Esophagus muscularis mucosa (tissue), 3 donors: Measurements from ENCODE around the gene NVL.

Source experiments
- CTCF ChIP-seq, 3 experiments: fragments of 200-600 bp in 2 of 3; fragments of 450-650 bp in 1 of 3; sonication (generic) in 2 of 3; IDR thresholded peaks; one replicate each; pipeline ENCODE4 v1.5.1; 2017 to 2019; ENCODE audit warnings: antibody characterized with exemption in 3 of 3, mild to moderate bottlenecking in 2 of 3, moderate library complexity in 1 of 3
- POLR2A ChIP-seq: fragments of 450-650 bp; IDR thresholded peaks from one replicate; pipeline ENCODE4 v1.6.1; 2017; ENCODE audit warnings: antibody characterized with exemption, moderate library complexity, mild to moderate bottlenecking, low read depth
- POLR2AphosphoS5 ChIP-seq, 2 donors: sonication (generic); formaldehyde crosslinking; IDR thresholded peaks; one replicate each; pipeline ENCODE4 v1.6.1; 2017; ENCODE audit warnings: antibody characterized with exemption in 2 of 2

- TF ChIP-seq CTCF (IDR thresholded peaks at IDR 0.05) (no peak), POLR2A (no peak), POLR2AphosphoS5 (IDR thresholded peaks at IDR 0.05) (no peak)
Measured at GRCh38 chr1:224177356-224177999, 152.5 kb downstream of the NVL start.
